ENCODE measurements around the gene IL18.

DNA sequence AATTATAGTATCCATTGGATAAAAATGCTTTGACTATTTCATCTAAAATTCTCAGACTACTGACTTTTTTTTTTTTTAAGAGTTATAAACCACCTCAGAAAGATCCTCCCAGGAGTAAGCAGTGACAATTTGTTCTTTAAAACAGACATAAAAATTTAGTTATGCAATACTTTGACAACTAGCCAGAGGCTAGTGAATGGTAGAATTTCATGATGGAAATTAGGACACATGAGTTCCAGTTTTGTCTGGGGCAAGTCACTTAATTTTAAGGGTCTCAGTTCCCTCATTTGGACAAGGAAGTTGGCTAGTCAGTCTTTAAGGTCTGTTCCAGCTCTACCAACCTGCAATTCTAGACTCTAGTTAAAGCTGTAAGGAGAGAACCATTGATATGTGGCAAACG, 2.9 kb downstream of the IL18 start:
- TF ChIP-seq BHLHE40 (IDR thresholded peaks at IDR 0.05; ENCODE audit: borderline replicate concordance): no peak
- TF ChIP-seq FOXK2 (IDR thresholded peaks at IDR 0.05): no peak
- TF ChIP-seq CTBP1 (IDR thresholded peaks at IDR 0.05; ENCODE audit: borderline replicate concordance): no peak
- TF ChIP-seq HDGF (IDR thresholded peaks at IDR 0.05; ENCODE audit: borderline replicate concordance): no peak
- TF ChIP-seq SP1 (IDR thresholded peaks at IDR 0.05): no peak

All from HEK293T (cell line).